Astrocyte (in vitro differentiated cells and primary cell): Measurements from ENCODE around the gene NEUROD1. TPM values are rescaled to one million over a fixed set of nuclear protein-coding genes. Genes with fewer than 3 reads are reported as not detected.

ENCODE experiments used
- DNase-seq: peaks from one replicate; pipeline ENCODE4 v3.0.0-alpha.2; 2010; ENCODE audit warnings: low read depth
- FAIRE-seq: peaks from 2 replicates; lab custom pipeline; 2011; peaks lifted over from hg19 to GRCh38; lab: Jason Lieb, UNC
- H2AFZ ChIP-seq: 2 replicates; pipeline ENCODE4 v1.6.0; 2012; ENCODE audit warnings: low read depth, low read length, inconsistent platforms
- H3K27ac ChIP-seq: 2 replicates; pipeline ENCODE4 v1.5.1; 2011; ENCODE audit warnings: low read depth, low read length, inconsistent platforms
- H3K27me3 ChIP-seq: 2 replicates; pipeline ENCODE4 v1.6.0; 2011; ENCODE audit warnings: low read length, inconsistent platforms; ENCODE audit not compliant: insufficient read depth
- H3K36me3 ChIP-seq: 2 replicates; pipeline ENCODE4 v1.5.1; 2011; ENCODE audit warnings: low read length, inconsistent platforms; ENCODE audit not compliant: insufficient read depth
- H3K4me1 ChIP-seq: 2 replicates; pipeline ENCODE4 v1.5.1; 2011; ENCODE audit warnings: low read length, inconsistent platforms; ENCODE audit not compliant: insufficient read depth
- H3K4me2 ChIP-seq: 2 replicates; pipeline ENCODE4 v1.6.0; 2012; ENCODE audit warnings: low read length, inconsistent platforms
- H3K4me3 ChIP-seq: 2 replicates; pipeline ENCODE4 v1.5.1; 2011; ENCODE audit warnings: low read depth, mild to moderate bottlenecking, low read length, inconsistent platforms; ENCODE audit not compliant: insufficient read depth
- H3K79me2 ChIP-seq: 2 replicates; pipeline ENCODE4 v1.6.0; 2012; ENCODE audit warnings: mild to moderate bottlenecking, low read length, inconsistent platforms; ENCODE audit not compliant: insufficient read depth
- H3K9ac ChIP-seq: 2 replicates; pipeline ENCODE4 v1.6.0; 2012; ENCODE audit warnings: mild to moderate bottlenecking, low read length, inconsistent platforms
- H3K9me3 ChIP-seq: 2 replicates; pipeline ENCODE4 v1.5.1; 2012; ENCODE audit warnings: low read depth, mild to moderate bottlenecking, low read length, inconsistent platforms; ENCODE audit not compliant: insufficient read depth
- H4K20me1 ChIP-seq: 2 replicates; pipeline ENCODE4 v1.6.0; 2012; ENCODE audit warnings: low read length, inconsistent platforms; ENCODE audit not compliant: insufficient read depth
- H3K27ac Mint-ChIP-seq: one replicate; pipeline ENCODE4 v1.8.0; 2021; ENCODE audit warnings: mild to moderate bottlenecking, mixed read lengths; ENCODE audit not compliant: unreplicated experiment
- H3K27me3 Mint-ChIP-seq: one replicate; pipeline ENCODE4 v1.8.0; 2021; ENCODE audit warnings: low read depth, mixed read lengths; ENCODE audit not compliant: unreplicated experiment
- H3K36me3 Mint-ChIP-seq: one replicate; pipeline ENCODE4 v1.8.0; 2021; ENCODE audit warnings: low read depth, mixed read lengths; ENCODE audit not compliant: unreplicated experiment
- H3K4me1 Mint-ChIP-seq: one replicate; pipeline ENCODE4 v1.8.0; 2021; ENCODE audit warnings: low read depth, mixed read lengths; ENCODE audit not compliant: unreplicated experiment
- H3K4me3 Mint-ChIP-seq: one replicate; pipeline ENCODE4 v1.8.0; 2021; ENCODE audit warnings: mild to moderate bottlenecking, moderate library complexity, mixed read lengths; ENCODE audit not compliant: unreplicated experiment
- H3K9me3 Mint-ChIP-seq: one replicate; pipeline ENCODE4 v1.8.0; 2021; ENCODE audit warnings: mild to moderate bottlenecking, mixed read lengths; ENCODE audit not compliant: unreplicated experiment
- CTCF ChIP-seq: IDR thresholded peaks from 2 replicates; pipeline ENCODE4 v1.5.1; 2011; ENCODE audit warnings: low read depth, mild to moderate bottlenecking, inconsistent platforms, low read length, moderate library complexity; ENCODE audit not compliant: insufficient read depth
- EZH2 ChIP-seq: IDR thresholded peaks from 2 replicates; pipeline ENCODE4 v1.6.1; 2012; ENCODE audit warnings: mild to moderate bottlenecking, low read length, inconsistent platforms; ENCODE audit not compliant: insufficient read depth
- total RNA-seq: library from RNA; stranded (reverse); gene quantifications from 2 replicates; pipeline ENCODE4 v1.2.1, GENCODE V29; 2021

The NEUROD1 gene
- total RNA-seq, 1 donor from 2014 or later, result not detected

GRCh38 chr2:181683518-181684453, 3.5 kb upstream of the NEUROD1 start:
- FAIRE-seq (no peak), DNase-seq (peak; percentile 12)
- no peaks in the 10 kb centered on the region for H3K36me3 ChIP-seq
- H3K9ac ChIP-seq, result no peak overlapping the region
- Mint-ChIP-seq H3K4me3 (peak overlapping the region; percentile 70), H3K9me3 (peaks cover 32% of the 10 kb centered on the region), H3K27ac (no peak overlapping the region), H3K27me3 (peaks cover 91% of the 10 kb centered on the region), H3K4me1 (peaks cover 4% of the 10 kb centered on the region), H3K36me3 (no peaks in the 10 kb centered on the region)
- no peak overlapping the region for H3K27ac ChIP-seq
- H3K79me2 ChIP-seq, result no peaks in the 10 kb centered on the region
- H3K4me3 ChIP-seq, result no peak overlapping the region
- H2AFZ ChIP-seq, result no peak overlapping the region
- H3K4me1 ChIP-seq, result peaks cover 11% of the 10 kb centered on the region
- peaks cover 4% of the 10 kb centered on the region for H3K9me3 ChIP-seq
- peaks cover 86% of the 10 kb centered on the region for H3K27me3 ChIP-seq
- H4K20me1 ChIP-seq, result no peaks in the 10 kb centered on the region
- TF ChIP-seq EZH2 (peak; percentile 48), CTCF (no peak)
- H3K4me2 ChIP-seq, result peak overlapping the region; percentile 76

- peaks cover 4% of the 10 kb centered on the region for H3K9me3 ChIP-seq
- DNase-seq (no peak), FAIRE-seq (no peak)
- H3K4me2 ChIP-seq, result peak overlapping the region; percentile 76
- no peak overlapping the region for H3K27ac Mint-ChIP-seq
- peaks cover 11% of the 10 kb centered on the region for H3K4me1 ChIP-seq
- H3K27ac ChIP-seq, result no peak overlapping the region
- peak overlapping the region; percentile 70 for H3K4me3 Mint-ChIP-seq
- no peaks in the 10 kb centered on the region for H3K79me2 ChIP-seq
- no peaks in the 10 kb centered on the region for H4K20me1 ChIP-seq
- H3K9me3 Mint-ChIP-seq, result peaks cover 36% of the 10 kb centered on the region
- TF ChIP-seq CTCF (no peak), EZH2 (peak; percentile 87)
- H3K4me1 Mint-ChIP-seq, result peaks cover 4% of the 10 kb centered on the region
- peaks cover 91% of the 10 kb centered on the region for H3K27me3 Mint-ChIP-seq
- H3K36me3 Mint-ChIP-seq, result no peaks in the 10 kb centered on the region
- no peak overlapping the region for H3K9ac ChIP-seq
- no peaks in the 10 kb centered on the region for H3K36me3 ChIP-seq
- no peak overlapping the region for H2AFZ ChIP-seq
- no peak overlapping the region for H3K4me3 ChIP-seq
- H3K27me3 ChIP-seq, result peaks cover 88% of the 10 kb centered on the region
Observed at GRCh38 chr2:181682795-181683517, 2.6 kb upstream of the NEUROD1 start.
